Calu3 (cell line): ENCODE data around the gene SMOC2. TPM values are rescaled to one million over a fixed set of nuclear protein-coding genes. Genes with fewer than 3 reads are reported as not detected.

Experiments used
- BruUV-seq: library from RNA; stranded (reverse); fragments of 400-500 nt; replicated peaks from 2 replicates; lab custom pipeline; 2021; lab: Mats Ljungman, UMichigan
- CTCF ChIA-PET: fragments of 300-600 bp; sonication (Branson Sonifier 250); formaldehyde crosslinking; loops from one replicate; lab custom pipeline; 2022; ENCODE audit warnings: antibody characterized with exemption; lab: Charles Lee
- DNase-seq: peaks from one replicate; pipeline ENCODE4 v3.0.0; 2022
- H3K27ac Mint-ChIP-seq: one replicate; pipeline ENCODE4 v1.8.0; 2022; ENCODE audit warnings: mixed read lengths; ENCODE audit not compliant: unreplicated experiment
- H3K27me3 Mint-ChIP-seq: one replicate; pipeline ENCODE4 v1.8.0; 2022; ENCODE audit warnings: mixed read lengths; ENCODE audit not compliant: unreplicated experiment
- H3K36me3 Mint-ChIP-seq: one replicate; pipeline ENCODE4 v1.8.0; 2022; ENCODE audit warnings: mild to moderate bottlenecking, moderate library complexity, mixed read lengths; ENCODE audit not compliant: insufficient read depth, unreplicated experiment
- H3K4me1 Mint-ChIP-seq: one replicate; pipeline ENCODE4 v1.8.0; 2022; ENCODE audit warnings: mild to moderate bottlenecking, low read depth, mixed read lengths; ENCODE audit not compliant: unreplicated experiment
- H3K4me3 Mint-ChIP-seq: one replicate; pipeline ENCODE4 v1.8.0; 2022; ENCODE audit warnings: mild to moderate bottlenecking, low read depth, moderate library complexity, mixed read lengths; ENCODE audit not compliant: unreplicated experiment
- H3K9me3 Mint-ChIP-seq: one replicate; pipeline ENCODE4 v1.8.0; 2022; ENCODE audit warnings: low read depth, mixed read lengths; ENCODE audit not compliant: unreplicated experiment
- CTCF ChIP-seq: fragments of 200-600 bp; IDR thresholded peaks from one replicate; pipeline ENCODE4 v1.8.0; 2022; ENCODE audit warnings: antibody characterized with exemption; ENCODE audit not compliant: unreplicated experiment
- intact Hi-C: fragments of 100-400 bp; cut with micrococcal nuclease; formaldehyde crosslinking; loops from one replicate; pipeline ENCODE4 v1.10.0; 2022; ENCODE audit not compliant: unreplicated experiment
- total RNA-seq: library from RNA; stranded (reverse); gene quantifications from 2 replicates; pipeline ENCODE4 v1.2.3, GENCODE V29; 2022

The SMOC2 gene
- total RNA-seq, 1 experiment from 2014 or later, result 1.1 TPM

GRCh38 chr6:168432196-168432595 is 8.8 kb upstream of the SMOC2 start:
- TF ChIP-seq CTCF, result no peak
- Mint-ChIP-seq H3K4me1 (no peaks in the 10 kb centered on the region), H3K36me3 (no peaks in the 10 kb centered on the region), H3K4me3 (no peak overlapping the region), H3K27me3 (no peaks in the 10 kb centered on the region), H3K27ac (no peak overlapping the region), H3K9me3 (no peaks in the 10 kb centered on the region)
- CTCF ChIA-PET, result no interaction called here
- intact Hi-C loops, result no loop called here
- BruUV-seq, result no TSS peak
- DNase-seq, result no peak

DNA sequence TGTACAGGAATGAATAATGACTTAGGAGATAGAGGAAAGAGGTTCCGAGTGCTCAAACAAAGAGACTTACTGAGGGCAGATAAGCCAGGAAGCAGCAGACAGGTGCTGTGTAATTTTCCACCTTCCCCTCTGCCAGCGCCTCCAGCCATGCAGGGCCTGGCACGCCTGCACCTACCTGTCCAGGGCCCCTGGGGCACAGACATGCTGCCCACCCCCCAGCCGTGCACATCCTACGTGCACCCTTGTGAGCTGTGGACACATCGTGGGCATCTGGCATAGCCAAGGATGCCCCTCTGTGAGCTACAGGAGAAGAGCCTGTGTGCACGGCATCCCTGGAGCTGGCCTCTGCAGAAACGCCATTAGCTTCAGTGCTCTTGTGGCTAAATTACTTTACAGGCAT is 7.1 kb upstream of the SMOC2 start:
- DNase-seq, result no peak
- Mint-ChIP-seq H3K4me3 (no peak overlapping the region), H3K9me3 (no peaks in the 10 kb centered on the region), H3K4me1 (no peaks in the 10 kb centered on the region), H3K27ac (no peak overlapping the region), H3K36me3 (no peaks in the 10 kb centered on the region), H3K27me3 (peaks cover 8% of the 10 kb centered on the region)
- no TSS peak for BruUV-seq
- intact Hi-C loops, result no loop called here
- no peak for TF ChIP-seq CTCF
- CTCF ChIA-PET, result no interaction called here

DNA sequence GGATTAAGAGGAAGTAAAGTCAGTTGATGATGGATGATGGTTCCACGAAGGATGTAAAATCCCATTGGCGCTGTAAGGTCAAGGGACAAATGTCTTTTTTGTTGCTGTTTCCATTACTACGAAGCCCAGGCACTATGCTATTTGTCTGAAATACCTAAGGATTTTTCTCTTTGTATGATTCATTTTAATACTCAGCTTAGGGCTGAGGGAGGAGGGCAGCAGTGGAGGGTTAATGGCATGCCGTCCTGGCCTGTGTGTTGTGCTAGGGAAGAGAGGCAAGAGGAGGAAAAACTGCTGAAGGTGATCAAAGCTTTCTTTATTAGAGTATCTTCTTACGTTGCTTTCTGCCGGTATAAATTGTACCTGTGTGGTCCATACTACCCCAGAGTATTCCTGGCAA is 6.5 kb upstream of the SMOC2 start:
- DNase-seq, result no peak
- H3K9me3 Mint-ChIP-seq, result no peaks in the 10 kb centered on the region
- no peak for TF ChIP-seq CTCF
- CTCF ChIA-PET, result interaction anchor here (0.5 kb wide), 1 partner anchor 218 kb away, joined by 3 read pairs; no protein-coding TSS in a partner anchor
- H3K4me3 Mint-ChIP-seq, result no peak overlapping the region
- intact Hi-C loops, result no loop called here
- H3K36me3 Mint-ChIP-seq, result no peaks in the 10 kb centered on the region
- no peak overlapping the region for H3K27ac Mint-ChIP-seq
- BruUV-seq, result no TSS peak
- peaks cover 14% of the 10 kb centered on the region for H3K27me3 Mint-ChIP-seq
- no peaks in the 10 kb centered on the region for H3K4me1 Mint-ChIP-seq

DNA sequence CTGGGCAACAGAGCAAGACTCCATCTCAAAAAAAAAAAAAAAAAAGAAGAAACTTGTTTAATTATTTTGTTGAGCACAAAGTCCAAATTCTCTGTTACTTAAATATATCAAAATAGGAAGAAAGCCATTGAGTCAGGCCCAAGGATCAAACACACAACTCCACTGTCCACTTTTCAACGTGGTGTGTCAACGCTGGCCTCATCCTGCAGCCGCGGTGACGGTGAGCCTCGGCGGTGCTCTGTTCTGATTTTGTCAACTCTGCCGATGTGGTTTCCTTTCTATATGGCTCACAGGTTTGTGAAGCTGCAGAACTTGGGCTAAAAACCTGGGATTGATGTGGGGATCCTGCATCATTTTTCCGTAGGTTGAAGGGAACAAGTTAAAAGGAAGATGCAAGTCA is 3.2 kb upstream of the SMOC2 start:
- no TSS peak for BruUV-seq
- TF ChIP-seq CTCF, result no peak
- no peak overlapping the region for H3K27ac Mint-ChIP-seq
- H3K9me3 Mint-ChIP-seq, result no peaks in the 10 kb centered on the region
- intact Hi-C loops, result no loop called here
- H3K4me3 Mint-ChIP-seq, result no peak overlapping the region
- H3K4me1 Mint-ChIP-seq, result no peaks in the 10 kb centered on the region
- H3K36me3 Mint-ChIP-seq, result no peaks in the 10 kb centered on the region
- peaks cover 29% of the 10 kb centered on the region for H3K27me3 Mint-ChIP-seq
- no peak for DNase-seq
- CTCF ChIA-PET, result interaction anchor here (0.7 kb wide), 1 partner anchor 30 kb away, joined by 6 read pairs; no protein-coding TSS in a partner anchor
